Left lung (tissue), 10 donors: ENCODE results near the gene NOP14. TPM values are rescaled to one million over a fixed set of nuclear protein-coding genes. Genes with fewer than 3 reads are reported as not detected.

Experiments
- ATAC-seq: fragments of 200-7000 bp; cut with Tn5 transposase; one replicate; pipeline ENCODE4 v1.9.1; 2020; ENCODE audit warnings: moderate library complexity
- DNase-seq, 4 donors: peaks; one replicate each; pipeline ENCODE4 v3.0.0-alpha.2; 2013 to 2020
- H3K27ac ChIP-seq, 2 donors: fragments of 200-600 bp; sonication (generic) in 1 of 2; one replicate each; pipeline versions ENCODE4 v1.5.0 to v1.8.0; 2020 to 2021
- H3K27me3 ChIP-seq, 2 donors: fragments of 200-600 bp; sonication (generic) in 1 of 2; one replicate each; pipeline versions ENCODE4 v1.5.0 to v1.8.0; 2020 to 2021
- H3K36me3 ChIP-seq, 2 donors: fragments of 200-600 bp; sonication (generic) in 1 of 2; one replicate each; pipeline versions ENCODE4 v1.5.0 to v1.8.0; 2020 to 2021
- H3K4me1 ChIP-seq, 2 donors: fragments of 200-600 bp; one replicate each; pipeline ENCODE4 v1.8.0; 2021
- H3K4me3 ChIP-seq, 2 donors: fragments of 200-600 bp; sonication (generic) in 1 of 2; one replicate each; pipeline versions ENCODE4 v1.5.0 to v1.8.0; 2020 to 2021; ENCODE audit warnings: mild to moderate bottlenecking in 1 of 2
- H3K9me3 ChIP-seq, 2 donors: fragments of 200-600 bp; sonication (generic) in 1 of 2; one replicate each; pipeline versions ENCODE4 v1.5.0 to v1.8.0; 2020 to 2021
- CTCF ChIP-seq, 2 donors: fragments of 200-600 bp; sonication (generic) in 1 of 2; IDR thresholded peaks; one replicate each; pipeline versions ENCODE4 v1.5.0 to v1.8.0; 2021; ENCODE audit warnings: antibody characterized with exemption in 2 of 2
- intact Hi-C, 2 donors: fragments of 100-400 bp; cut with DNase I; formaldehyde crosslinking; loops; one replicate each; pipeline versions ENCODE4 v1.11.2 to v1.14.2; 2022
- polyA plus RNA-seq, 6 donors: library from polyadenylated mRNA; unstranded; fragments of 120-200 nt; gene quantifications; one replicate each; pipeline ENCODE4 v1.2.1, GENCODE V29; 2013; ENCODE audit not compliant: insufficient read length in 6 of 6
- total RNA-seq, 2 donors: library from RNA; stranded (reverse); fragmentation: NEBNext Ultra II Directional; extraction: Animal tissue kit (Norgen Biotek cat#: 25700); gene quantifications; one replicate each; pipeline ENCODE4 v1.2.1, GENCODE V29; 2021
- donor health status: DM: no; HTN: yes; CAD: no.
- donor health status: DM: no; HTN: no; CAD: no.

NOP14 gene
- total and polyA plus RNA-seq, 8 donors = 20.4 to 33.0 (median 27.1) TPM

DNA sequence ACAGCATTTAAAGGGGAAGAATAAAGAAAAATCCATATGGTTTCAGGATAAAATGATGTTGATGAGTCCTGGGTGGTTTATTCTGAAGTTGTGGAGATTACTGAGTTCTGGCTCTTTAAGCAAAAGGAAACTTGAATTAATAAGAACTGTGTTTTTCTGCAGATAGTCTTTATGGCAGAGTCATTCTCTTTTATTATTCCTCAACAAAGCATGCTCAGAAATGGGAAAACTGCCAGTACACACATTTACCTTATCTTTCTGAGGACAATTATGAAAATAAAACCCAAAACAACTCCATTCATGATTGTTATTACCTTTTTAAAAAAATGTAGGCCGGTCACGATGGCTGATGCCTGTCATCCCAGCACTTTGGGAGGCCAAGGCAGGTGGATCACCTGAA is 61.1 kb downstream of the NOP14 start:
- Histone ChIP-seq H3K27ac (no peak overlapping the region), H3K27me3 (no peaks in the 10 kb centered on the region), H3K9me3 (no peaks in the 10 kb centered on the region), H3K4me3 (no peak overlapping the region), H3K36me3 (peaks cover 0 to 99% of the 10 kb centered on the region in 2 donors), H3K4me1 (no peaks in the 10 kb centered on the region)
- no peak for TF ChIP-seq CTCF (IDR thresholded peaks at IDR 0.05)
- DNase-seq (no peak), ATAC-seq (no peak)
- intact Hi-C loops = no loop called here

GRCh38 chr4:2901186-2901585 is 62.0 kb downstream of the NOP14 start:
- ATAC-seq (no peak), DNase-seq (no peak)
- Histone ChIP-seq H3K36me3 (peaks cover 0 to 98% of the 10 kb centered on the region in 2 donors), H3K9me3 (no peaks in the 10 kb centered on the region), H3K4me1 (no peaks in the 10 kb centered on the region), H3K27ac (no peak overlapping the region), H3K27me3 (no peaks in the 10 kb centered on the region), H3K4me3 (no peak overlapping the region)
- TF ChIP-seq CTCF (IDR thresholded peaks at IDR 0.05) = no peak
- intact Hi-C loops = no loop called here

- Histone ChIP-seq H3K4me1 (no peaks in the 10 kb centered on the region), H3K9me3 (no peaks in the 10 kb centered on the region), H3K27me3 (no peaks in the 10 kb centered on the region), H3K36me3 (peaks cover 0 to 98% of the 10 kb centered on the region in 2 donors), H3K27ac (no peak overlapping the region), H3K4me3 (no peak overlapping the region)
- intact Hi-C loops = no loop called here
- no peak for TF ChIP-seq CTCF (IDR thresholded peaks at IDR 0.05)
- DNase-seq = no peak
- ATAC-seq = no peak
Measured at GRCh38 chr4:2900741-2901140, 62.5 kb downstream of the NOP14 start.

DNA sequence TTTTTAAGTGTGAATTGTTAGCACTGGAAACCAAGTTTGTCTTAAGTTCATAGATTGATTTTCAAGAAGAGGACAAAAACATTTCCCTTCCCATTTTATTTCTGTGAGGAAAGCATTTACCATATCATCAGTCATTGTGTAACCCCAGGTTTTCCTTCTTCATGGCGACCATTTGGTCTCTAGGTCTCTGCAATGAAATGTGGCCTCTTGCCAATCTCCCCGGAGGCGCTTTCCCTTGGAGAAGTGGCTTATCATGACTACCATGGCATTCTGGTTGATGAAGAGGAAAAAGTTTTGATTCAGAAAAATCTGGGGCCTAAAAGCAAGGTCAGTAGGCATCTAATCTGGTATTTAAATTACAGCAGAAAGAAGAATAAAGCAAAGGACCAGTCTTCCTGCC is 65.2 kb downstream of the NOP14 start:
- no peak overlapping the region for H3K4me3 ChIP-seq
- TF ChIP-seq CTCF (IDR thresholded peaks at IDR 0.05) = no peak
- intact Hi-C loops = no loop called here
- peaks cover 0 to 90% of the 10 kb centered on the region in 2 donors for H3K36me3 ChIP-seq
- H3K4me1 ChIP-seq = peaks cover 0 to 7% of the 10 kb centered on the region in 2 donors
- H3K9me3 ChIP-seq = no peaks in the 10 kb centered on the region
- no peak overlapping the region for H3K27ac ChIP-seq
- DNase-seq (no peak), ATAC-seq (no peak)
- H3K27me3 ChIP-seq = no peaks in the 10 kb centered on the region

- TF ChIP-seq CTCF (IDR thresholded peaks at IDR 0.05) = no peak
- Histone ChIP-seq H3K27me3 (no peaks in the 10 kb centered on the region), H3K9me3 (no peaks in the 10 kb centered on the region), H3K36me3 (peaks cover 0 to 47% of the 10 kb centered on the region in 2 donors), H3K27ac (no peak overlapping the region), H3K4me3 (no peak overlapping the region), H3K4me1 (peaks cover 0 to 8% of the 10 kb centered on the region in 2 donors)
- ATAC-seq (no peak), DNase-seq (no peak)
- intact Hi-C loops = no loop called here
Measured at GRCh38 chr4:2893772-2894171, 69.4 kb downstream of the NOP14 start.
